ENCODE measurements around the gene ZRANB3. TPM values are rescaled to one million over a fixed set of nuclear protein-coding genes. Genes with fewer than 3 reads are reported as not detected.

Gene ZRANB3
- total and polyA plus RNA-seq, 2 donors (not counting 1 experiment from before 2014, with no cell fraction given): 4.8 to 7.4 TPM

DNA sequence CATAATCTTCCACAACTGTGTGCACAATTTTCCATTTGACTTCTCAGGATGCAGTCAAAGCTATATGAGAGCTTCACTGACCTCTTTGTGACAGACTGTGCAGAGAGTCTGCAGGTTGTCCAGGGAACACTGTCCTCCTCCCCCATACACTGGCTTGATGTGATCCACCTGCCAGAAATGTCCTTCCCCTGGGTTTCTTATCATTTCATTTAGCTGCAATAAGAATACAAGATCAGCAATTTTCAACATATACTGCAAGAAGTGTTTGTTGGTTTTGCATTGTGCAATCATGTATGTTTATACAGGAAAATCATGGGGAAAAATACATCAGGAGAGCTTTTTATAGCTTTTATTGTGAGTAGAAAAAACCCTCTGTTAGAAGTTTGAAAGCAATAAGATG, 328.3 kb downstream of the ZRANB3 start:
- no peaks in the 10 kb centered on the region for H3K36me3 ChIP-seq (ENCODE audit: control insufficient read depth, insufficient read depth, low read length)
- TF ChIP-seq EZH2 (IDR thresholded peaks at IDR 0.05; ENCODE audit: low read length, missing control alignments): no peak
- no peaks in the 10 kb centered on the region for H3K4me1 ChIP-seq (ENCODE audit: control insufficient read depth, extremely low read depth, insufficient read depth, low read length)
- no peak overlapping the region for H3K4me3 ChIP-seq (replicated peaks in 1 of 4; ENCODE audit: control extremely low read depth in 1 of 4, insufficient read depth in 1 of 4, low read depth in 3 of 4, low read length in 4 of 4)
- no peaks in the 10 kb centered on the region for H3K9me3 ChIP-seq (ENCODE audit: control insufficient read depth, insufficient read depth, low read depth, low read length)
- H3K27ac ChIP-seq (ENCODE audit: insufficient read depth, low read length): no peak overlapping the region
- H3K27me3 ChIP-seq (ENCODE audit: control insufficient read depth, insufficient read depth, low read length): no peaks in the 10 kb centered on the region
- H3K4me2 ChIP-seq (ENCODE audit: extremely low read depth, insufficient read depth, low read length): no peak overlapping the region
- no peak overlapping the region for H3K9ac ChIP-seq (ENCODE audit: insufficient read depth, low read length)
- peak in 1 of 2 donors; percentile 82 for DNase-seq (ENCODE audit: low read depth in 2 of 2)
- no peaks in the 10 kb centered on the region for H3K79me2 ChIP-seq (ENCODE audit: control insufficient read depth, insufficient read depth, low read length)
- H4K20me1 ChIP-seq (ENCODE audit: control insufficient read depth, extremely low read depth, insufficient read depth, low read length): no peaks in the 10 kb centered on the region
- H2AFZ ChIP-seq (ENCODE audit: low read length): no peak overlapping the region

DNA sequence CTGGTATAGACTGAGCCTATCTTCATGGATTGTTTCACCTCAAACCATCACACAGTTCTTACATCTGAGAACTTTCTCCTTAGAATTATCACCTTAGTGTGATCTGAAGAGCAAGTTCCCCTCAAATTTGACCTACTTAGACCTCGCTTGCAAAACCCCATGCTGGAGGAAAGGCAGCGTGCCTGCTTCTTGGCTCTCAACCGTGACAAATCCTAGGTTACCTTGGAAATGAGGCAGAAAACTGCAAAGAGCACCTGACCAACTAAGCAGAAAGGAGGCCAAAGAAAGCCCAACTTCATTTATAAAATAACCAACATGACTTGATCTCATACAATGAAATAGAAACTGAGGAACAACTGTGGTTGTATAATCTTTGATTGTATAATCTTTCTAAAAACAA, 332.5 kb downstream of the ZRANB3 start:
- H3K4me2 ChIP-seq (ENCODE audit: extremely low read depth, insufficient read depth, low read length): no peak overlapping the region
- no peak overlapping the region for H3K4me3 ChIP-seq (replicated peaks in 1 of 4; ENCODE audit: control extremely low read depth in 1 of 4, insufficient read depth in 1 of 4, low read depth in 3 of 4, low read length in 4 of 4)
- no peak overlapping the region for H3K9ac ChIP-seq (ENCODE audit: insufficient read depth, low read length)
- no peaks in the 10 kb centered on the region for H3K36me3 ChIP-seq (ENCODE audit: control insufficient read depth, insufficient read depth, low read length)
- H4K20me1 ChIP-seq (ENCODE audit: control insufficient read depth, extremely low read depth, insufficient read depth, low read length): no peaks in the 10 kb centered on the region
- no peaks in the 10 kb centered on the region for H3K79me2 ChIP-seq (ENCODE audit: control insufficient read depth, insufficient read depth, low read length)
- no peaks in the 10 kb centered on the region for H3K4me1 ChIP-seq (ENCODE audit: control insufficient read depth, extremely low read depth, insufficient read depth, low read length)
- no peak overlapping the region for H2AFZ ChIP-seq (ENCODE audit: low read length)
- no peak for DNase-seq (ENCODE audit: low read depth in 2 of 2)
- H3K9me3 ChIP-seq (ENCODE audit: control insufficient read depth, insufficient read depth, low read depth, low read length): no peaks in the 10 kb centered on the region
- no peaks in the 10 kb centered on the region for H3K27me3 ChIP-seq (ENCODE audit: control insufficient read depth, insufficient read depth, low read length)
- no peak overlapping the region for H3K27ac ChIP-seq (ENCODE audit: insufficient read depth, low read length)
- TF ChIP-seq EZH2 (IDR thresholded peaks at IDR 0.05; ENCODE audit: low read length, missing control alignments): no peak
- TF ChIP-seq, protein P1, sequence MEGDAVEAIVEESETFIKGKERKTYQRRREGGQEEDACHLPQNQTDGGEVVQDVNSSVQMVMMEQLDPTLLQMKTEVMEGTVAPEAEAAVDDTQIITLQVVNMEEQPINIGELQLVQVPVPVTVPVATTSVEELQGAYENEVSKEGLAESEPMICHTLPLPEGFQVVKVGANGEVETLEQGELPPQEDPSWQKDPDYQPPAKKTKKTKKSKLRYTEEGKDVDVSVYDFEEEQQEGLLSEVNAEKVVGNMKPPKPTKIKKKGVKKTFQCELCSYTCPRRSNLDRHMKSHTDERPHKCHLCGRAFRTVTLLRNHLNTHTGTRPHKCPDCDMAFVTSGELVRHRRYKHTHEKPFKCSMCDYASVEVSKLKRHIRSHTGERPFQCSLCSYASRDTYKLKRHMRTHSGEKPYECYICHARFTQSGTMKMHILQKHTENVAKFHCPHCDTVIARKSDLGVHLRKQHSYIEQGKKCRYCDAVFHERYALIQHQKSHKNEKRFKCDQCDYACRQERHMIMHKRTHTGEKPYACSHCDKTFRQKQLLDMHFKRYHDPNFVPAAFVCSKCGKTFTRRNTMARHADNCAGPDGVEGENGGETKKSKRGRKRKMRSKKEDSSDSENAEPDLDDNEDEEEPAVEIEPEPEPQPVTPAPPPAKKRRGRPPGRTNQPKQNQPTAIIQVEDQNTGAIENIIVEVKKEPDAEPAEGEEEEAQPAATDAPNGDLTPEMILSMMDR (conservative IDR thresholded peaks at IDR 0.05 in 1 of 2, IDR thresholded peaks at IDR 0.05 in 1 of 2; ENCODE audit: low read depth in 1 of 2, low read length in 2 of 2): no peak

DNA sequence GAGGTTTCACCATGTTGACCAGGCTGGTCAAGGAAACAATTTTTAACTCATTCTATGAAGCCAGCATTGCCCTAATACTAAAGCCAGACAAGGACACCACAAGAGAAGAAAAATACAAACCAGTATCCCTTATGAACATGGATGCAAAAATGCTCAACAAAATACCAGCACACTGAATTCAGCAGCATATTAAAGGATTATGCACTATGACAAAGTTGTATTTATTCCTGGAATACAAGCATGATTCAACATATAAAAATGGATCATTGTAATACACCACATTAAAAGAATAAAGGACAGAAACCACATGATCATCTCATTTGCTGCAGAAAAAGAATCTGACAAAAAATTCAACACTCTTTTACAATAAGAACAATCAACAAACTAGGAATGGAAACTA, 340.2 kb downstream of the ZRANB3 start:
- Histone ChIP-seq H3K27ac (ENCODE audit: insufficient read depth, low read length) (no peak overlapping the region), H3K9ac (ENCODE audit: insufficient read depth, low read length) (no peak overlapping the region), H4K20me1 (ENCODE audit: control insufficient read depth, extremely low read depth, insufficient read depth, low read length) (no peaks in the 10 kb centered on the region), H3K36me3 (ENCODE audit: control insufficient read depth, insufficient read depth, low read length) (no peaks in the 10 kb centered on the region), H3K9me3 (ENCODE audit: control insufficient read depth, insufficient read depth, low read depth, low read length) (no peaks in the 10 kb centered on the region), H3K4me3 (replicated peaks in 1 of 4; ENCODE audit: control extremely low read depth in 1 of 4, insufficient read depth in 1 of 4, low read depth in 3 of 4, low read length in 4 of 4) (no peak overlapping the region), H3K79me2 (ENCODE audit: control insufficient read depth, insufficient read depth, low read length) (no peaks in the 10 kb centered on the region), H3K27me3 (ENCODE audit: control insufficient read depth, insufficient read depth, low read length) (no peaks in the 10 kb centered on the region), H2AFZ (ENCODE audit: low read length) (no peak overlapping the region), H3K4me1 (ENCODE audit: control insufficient read depth, extremely low read depth, insufficient read depth, low read length) (no peaks in the 10 kb centered on the region), H3K4me2 (ENCODE audit: extremely low read depth, insufficient read depth, low read length) (no peak overlapping the region)
- no peak for DNase-seq (ENCODE audit: low read depth in 2 of 2)
- TF ChIP-seq, protein P1 (conservative IDR thresholded peaks at IDR 0.05 in 1 of 2, IDR thresholded peaks at IDR 0.05 in 1 of 2; ENCODE audit: low read depth in 1 of 2, low read length in 2 of 2): no peak
- no peak for TF ChIP-seq EZH2 (IDR thresholded peaks at IDR 0.05; ENCODE audit: low read length, missing control alignments)
